Measurements from ENCODE around the gene PIM2.
A peak's percentile ranks its signal among the peaks of the same experiment; 100 is the strongest.

The PIM2 gene

GRCh38 chrX:48958635-48959094 lies 39.8 kb upstream of the PIM2 start:
- TF ChIP-seq, protein P1, sequence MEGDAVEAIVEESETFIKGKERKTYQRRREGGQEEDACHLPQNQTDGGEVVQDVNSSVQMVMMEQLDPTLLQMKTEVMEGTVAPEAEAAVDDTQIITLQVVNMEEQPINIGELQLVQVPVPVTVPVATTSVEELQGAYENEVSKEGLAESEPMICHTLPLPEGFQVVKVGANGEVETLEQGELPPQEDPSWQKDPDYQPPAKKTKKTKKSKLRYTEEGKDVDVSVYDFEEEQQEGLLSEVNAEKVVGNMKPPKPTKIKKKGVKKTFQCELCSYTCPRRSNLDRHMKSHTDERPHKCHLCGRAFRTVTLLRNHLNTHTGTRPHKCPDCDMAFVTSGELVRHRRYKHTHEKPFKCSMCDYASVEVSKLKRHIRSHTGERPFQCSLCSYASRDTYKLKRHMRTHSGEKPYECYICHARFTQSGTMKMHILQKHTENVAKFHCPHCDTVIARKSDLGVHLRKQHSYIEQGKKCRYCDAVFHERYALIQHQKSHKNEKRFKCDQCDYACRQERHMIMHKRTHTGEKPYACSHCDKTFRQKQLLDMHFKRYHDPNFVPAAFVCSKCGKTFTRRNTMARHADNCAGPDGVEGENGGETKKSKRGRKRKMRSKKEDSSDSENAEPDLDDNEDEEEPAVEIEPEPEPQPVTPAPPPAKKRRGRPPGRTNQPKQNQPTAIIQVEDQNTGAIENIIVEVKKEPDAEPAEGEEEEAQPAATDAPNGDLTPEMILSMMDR (IDR thresholded peaks at IDR 0.05; ENCODE audit: insufficient read depth, low read length, poor library complexity, severe bottlenecking) = no peak
- TF ChIP-seq EZH2phosphoT487 (conservative IDR thresholded peaks at IDR 0.05; ENCODE audit: low read length) = no peak
- no peaks in the 10 kb centered on the region for H3K36me3 ChIP-seq (ENCODE audit: low read length)
- H4K20me1 ChIP-seq (ENCODE audit: low read depth, low read length) = no peaks in the 10 kb centered on the region
- no peaks in the 10 kb centered on the region for H3K9me2 ChIP-seq (replicated peaks; ENCODE audit: insufficient read depth, low read length)
- H3K4me2 ChIP-seq (ENCODE audit: low read depth, low read length, poor library complexity, severe bottlenecking) = peak overlapping the region; percentile 83
- H3K4me3 ChIP-seq (ENCODE audit: insufficient read depth, low read length, poor library complexity, severe bottlenecking) = peak overlapping the region; percentile 61
- peak overlapping the region; percentile 74 for H2AFZ ChIP-seq (ENCODE audit: low read depth, low read length, severe bottlenecking)
- H3F3A ChIP-seq (ENCODE audit: insufficient read depth) = no peaks in the 10 kb centered on the region
- H3K79me2 ChIP-seq (ENCODE audit: insufficient read depth, low read length) = peaks cover 12% of the 10 kb centered on the region; the same call in 1 of the 2 replicates
- H3K9me3 ChIP-seq (ENCODE audit: insufficient read depth, low read length) = no peaks in the 10 kb centered on the region
- peak overlapping the region; percentile 74 for H3K9ac ChIP-seq (ENCODE audit: low read length)
- peak overlapping the region; percentile 54 for H3K27ac ChIP-seq (ENCODE audit: low read depth, low read length)
- no peaks in the 10 kb centered on the region for H3K27me3 ChIP-seq (ENCODE audit: low read length)

GRCh38 chrX:48957827-48958634 lies 39.2 kb upstream of the PIM2 start:
- Histone ChIP-seq H3K9me3 (ENCODE audit: insufficient read depth, low read length) (no peaks in the 10 kb centered on the region), H3K27me3 (ENCODE audit: low read length) (no peaks in the 10 kb centered on the region), H3K4me2 (ENCODE audit: low read depth, low read length, poor library complexity, severe bottlenecking) (peak overlapping the region; percentile 83), H3K79me2 (ENCODE audit: insufficient read depth, low read length) (peaks cover 12% of the 10 kb centered on the region; the same call in 1 of the 2 replicates), H3K27ac (ENCODE audit: low read depth, low read length) (peak overlapping the region; percentile 84), H3K9me2 (replicated peaks; ENCODE audit: insufficient read depth, low read length) (no peaks in the 10 kb centered on the region), H3K4me3 (ENCODE audit: insufficient read depth, low read length, poor library complexity, severe bottlenecking) (peak overlapping the region; percentile 65), H3K9ac (ENCODE audit: low read length) (peak overlapping the region; percentile 75), H3K36me3 (ENCODE audit: low read length) (no peaks in the 10 kb centered on the region), H4K20me1 (ENCODE audit: low read depth, low read length) (no peaks in the 10 kb centered on the region), H3F3A (ENCODE audit: insufficient read depth) (no peaks in the 10 kb centered on the region), H2AFZ (ENCODE audit: low read depth, low read length, severe bottlenecking) (no peak overlapping the region)
- no peak for TF ChIP-seq EZH2phosphoT487 (conservative IDR thresholded peaks at IDR 0.05; ENCODE audit: low read length)
- TF ChIP-seq, protein P1 (IDR thresholded peaks at IDR 0.05; ENCODE audit: insufficient read depth, low read length, poor library complexity, severe bottlenecking) = no peak

- Histone ChIP-seq H3K4me3 (ENCODE audit: insufficient read depth, low read length, poor library complexity, severe bottlenecking) (peak within 1 kb of the TSS; percentile 65), H3K79me2 (ENCODE audit: insufficient read depth, low read length) (peaks cover 12% of the 10 kb centered on the region; the same call in 1 of the 2 replicates), H3F3A (ENCODE audit: insufficient read depth) (no peaks in the 10 kb centered on the region), H2AFZ (ENCODE audit: low read depth, low read length, severe bottlenecking) (no peak within 1 kb of the TSS), H3K9me2 (replicated peaks; ENCODE audit: insufficient read depth, low read length) (no peaks in the 10 kb centered on the region), H4K20me1 (ENCODE audit: low read depth, low read length) (no peaks in the 10 kb centered on the region), H3K9me3 (ENCODE audit: insufficient read depth, low read length) (no peaks in the 10 kb centered on the region), H3K9ac (ENCODE audit: low read length) (peak within 1 kb of the TSS; percentile 75), H3K36me3 (ENCODE audit: low read length) (no peaks in the 10 kb centered on the region), H3K27me3 (ENCODE audit: low read length) (no peaks in the 10 kb centered on the region), H3K4me2 (ENCODE audit: low read depth, low read length, poor library complexity, severe bottlenecking) (peak within 1 kb of the TSS; percentile 83), H3K27ac (ENCODE audit: low read depth, low read length) (peak within 1 kb of the TSS; percentile 84)
- no peak for TF ChIP-seq EZH2phosphoT487 (conservative IDR thresholded peaks at IDR 0.05; ENCODE audit: low read length)
- TF ChIP-seq, protein P1 (IDR thresholded peaks at IDR 0.05; ENCODE audit: insufficient read depth, low read length, poor library complexity, severe bottlenecking) = no peak
Observed at GRCh38 chrX:48957477-48957826, 38.6 kb upstream of the PIM2 start, which contains the start of gene OTUD5. OTUD5 (minus strand) TSS chrX:48957607; CDS start chrX:48957570, 37 bp downstream.

Measured in SU-DHL-6 (cell line).